ENCODE data around the gene RAD51B. TPM values are rescaled to one million over a fixed set of nuclear protein-coding genes. Genes with fewer than 3 reads are reported as not detected.

RAD51B gene
- total RNA-seq, 2 experiments from 2014 or later, result 27.4 to 31.6 TPM

DNA sequence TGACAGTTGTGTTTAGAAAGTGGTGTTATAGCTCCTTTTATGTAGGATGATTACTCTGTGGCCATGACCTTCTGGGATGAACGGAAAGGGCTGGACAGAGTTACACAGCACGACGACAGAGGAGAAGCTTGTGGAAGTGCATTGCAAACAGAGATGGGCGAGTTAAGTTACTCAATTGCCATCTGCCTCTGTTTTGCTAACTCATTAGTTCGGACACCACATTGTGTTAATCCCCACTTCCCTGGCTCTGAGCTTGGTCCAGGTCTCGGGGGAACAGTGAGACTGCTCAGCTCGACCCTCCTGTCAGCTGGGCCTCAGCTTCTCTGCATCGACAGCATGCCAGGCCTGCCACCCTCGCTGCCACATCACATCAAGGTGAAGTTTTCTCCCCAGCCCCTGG is 565.3 kb downstream of the RAD51B start:
- Mint-ChIP-seq H3K27ac (no peak overlapping the region), H3K36me3 (no peaks in the 10 kb centered on the region), H3K9me3 (no peaks in the 10 kb centered on the region), H3K4me1 (peaks cover 17% of the 10 kb centered on the region), H3K27me3 (no peaks in the 10 kb centered on the region), H3K4me3 (no peak overlapping the region)
- no peak for DNase-seq

DNA sequence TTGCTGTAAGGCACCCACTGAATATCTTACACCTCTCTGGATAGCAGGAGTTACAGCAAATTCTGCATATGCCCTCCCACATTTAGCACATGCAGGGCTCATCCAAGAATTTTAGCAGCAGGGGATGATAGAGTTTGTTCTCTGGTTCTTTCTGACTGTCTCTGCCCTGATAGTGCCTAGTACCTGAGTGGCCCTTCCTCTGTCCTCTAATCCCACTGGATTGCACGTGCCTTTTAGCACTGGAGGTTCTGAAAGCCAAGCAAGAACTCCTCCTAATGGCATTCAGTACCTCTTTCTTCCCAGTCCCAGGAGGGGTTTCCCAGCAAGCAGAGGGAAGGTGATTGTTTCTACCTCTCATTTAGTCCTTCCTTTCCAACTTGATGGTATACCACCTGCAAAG is 566.9 kb downstream of the RAD51B start:
- peaks cover 11% of the 10 kb centered on the region for H3K4me1 Mint-ChIP-seq
- H3K36me3 Mint-ChIP-seq, result no peaks in the 10 kb centered on the region
- H3K27ac Mint-ChIP-seq, result no peak overlapping the region
- no peaks in the 10 kb centered on the region for H3K27me3 Mint-ChIP-seq
- H3K4me3 Mint-ChIP-seq, result no peak overlapping the region
- DNase-seq, result no peak
- H3K9me3 Mint-ChIP-seq, result no peaks in the 10 kb centered on the region

- Mint-ChIP-seq H3K36me3 (no peaks in the 10 kb centered on the region), H3K27me3 (no peaks in the 10 kb centered on the region), H3K4me1 (peaks cover 11% of the 10 kb centered on the region), H3K27ac (no peak overlapping the region), H3K4me3 (no peak overlapping the region), H3K9me3 (no peaks in the 10 kb centered on the region)
- DNase-seq, result no peak
Measured at GRCh38 chr14:68386950-68387779, 567.6 kb downstream of the RAD51B start.

DNA sequence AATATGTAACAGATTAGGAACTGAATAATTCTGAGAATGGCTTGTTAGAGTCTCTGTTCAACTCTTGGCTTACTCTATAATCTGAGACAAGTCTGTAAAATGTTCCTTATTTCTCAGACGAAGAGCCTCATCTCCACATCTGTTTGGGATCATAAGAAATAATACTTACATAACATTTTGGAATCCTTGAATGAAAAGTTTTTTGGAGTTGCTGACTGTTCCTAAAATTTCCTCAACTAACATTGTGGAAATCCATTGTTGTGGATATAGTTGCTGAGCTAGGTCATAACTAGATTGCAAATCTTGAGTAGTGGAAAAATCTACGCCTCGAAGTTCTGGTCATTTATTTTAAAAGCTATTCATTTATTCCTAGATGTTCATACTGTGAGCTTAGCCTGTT is 570.4 kb downstream of the RAD51B start:
- Mint-ChIP-seq H3K4me1 (peaks cover 3% of the 10 kb centered on the region), H3K27ac (no peak overlapping the region), H3K4me3 (no peak overlapping the region), H3K36me3 (no peaks in the 10 kb centered on the region), H3K27me3 (no peaks in the 10 kb centered on the region), H3K9me3 (no peaks in the 10 kb centered on the region)
- no peak for DNase-seq

GRCh38 chr14:68390741-68391140 is 571.2 kb downstream of the RAD51B start:
- Mint-ChIP-seq H3K36me3 (no peaks in the 10 kb centered on the region), H3K4me1 (peaks cover 3% of the 10 kb centered on the region)

GRCh38 chr14:68391311-68392014 is 571.9 kb downstream of the RAD51B start:
- H3K4me3 Mint-ChIP-seq, result no peak overlapping the region
- H3K27ac Mint-ChIP-seq, result no peak overlapping the region
- H3K9me3 Mint-ChIP-seq, result no peaks in the 10 kb centered on the region
- no peak for DNase-seq
- H3K27me3 Mint-ChIP-seq, result no peaks in the 10 kb centered on the region
- no peaks in the 10 kb centered on the region for H3K36me3 Mint-ChIP-seq
- H3K4me1 Mint-ChIP-seq, result peaks cover 3% of the 10 kb centered on the region

More at GRCh38 chr14:68390741-68391140, 571.2 kb downstream of the RAD51B start:
- H3K9me3 Mint-ChIP-seq, result no peaks in the 10 kb centered on the region
- no peaks in the 10 kb centered on the region for H3K27me3 Mint-ChIP-seq
- no peak for DNase-seq
- H3K4me3 Mint-ChIP-seq, result no peak overlapping the region
- H3K27ac Mint-ChIP-seq, result no peak overlapping the region

- Mint-ChIP-seq H3K36me3 (no peaks in the 10 kb centered on the region), H3K27ac (no peak overlapping the region)
- no peak for DNase-seq
Measured at GRCh38 chr14:68392393-68393141, 573.0 kb downstream of the RAD51B start.

DNA sequence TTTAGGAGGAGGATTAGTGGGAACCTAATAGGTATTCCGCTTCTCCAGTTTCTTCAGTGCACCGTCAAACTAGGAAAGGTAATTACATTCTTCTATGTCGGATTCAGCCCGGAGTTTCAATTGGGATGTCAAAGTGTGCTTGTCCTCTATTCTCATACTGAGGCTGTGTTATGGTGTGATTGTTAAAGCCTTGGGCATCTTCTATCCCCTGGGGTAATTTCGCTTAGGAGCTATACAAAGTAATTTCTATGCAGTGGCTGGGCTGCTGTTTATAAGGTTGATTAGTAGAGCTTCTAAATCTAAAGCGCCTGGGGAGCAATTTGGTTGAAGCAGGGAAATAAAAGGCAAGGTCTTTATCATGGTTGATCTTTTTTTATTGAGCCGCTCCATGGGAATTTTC is 573.7 kb downstream of the RAD51B start:
- H3K36me3 Mint-ChIP-seq, result no peaks in the 10 kb centered on the region
- no peak overlapping the region for H3K4me3 Mint-ChIP-seq
- H3K9me3 Mint-ChIP-seq, result no peaks in the 10 kb centered on the region
- no peak overlapping the region for H3K27ac Mint-ChIP-seq
- H3K27me3 Mint-ChIP-seq, result no peaks in the 10 kb centered on the region
- DNase-seq, result no peak
- peaks cover 5% of the 10 kb centered on the region for H3K4me1 Mint-ChIP-seq

More at GRCh38 chr14:68392393-68393141, 573.0 kb downstream of the RAD51B start:
- H3K9me3 Mint-ChIP-seq, result no peaks in the 10 kb centered on the region
- H3K27me3 Mint-ChIP-seq, result no peaks in the 10 kb centered on the region
- no peak overlapping the region for H3K4me3 Mint-ChIP-seq
- H3K4me1 Mint-ChIP-seq, result peaks cover 3% of the 10 kb centered on the region

GRCh38 chr14:68394118-68394763 is 574.7 kb downstream of the RAD51B start:
- peaks cover 5% of the 10 kb centered on the region for H3K4me1 Mint-ChIP-seq
- H3K27me3 Mint-ChIP-seq, result no peaks in the 10 kb centered on the region
- H3K9me3 Mint-ChIP-seq, result no peaks in the 10 kb centered on the region
- no peak for DNase-seq
- no peak overlapping the region for H3K27ac Mint-ChIP-seq
- no peaks in the 10 kb centered on the region for H3K36me3 Mint-ChIP-seq
- no peak overlapping the region for H3K4me3 Mint-ChIP-seq

- DNase-seq, result no peak
- Mint-ChIP-seq H3K36me3 (no peaks in the 10 kb centered on the region), H3K27ac (no peak overlapping the region), H3K27me3 (no peaks in the 10 kb centered on the region), H3K9me3 (no peaks in the 10 kb centered on the region), H3K4me1 (peaks cover 6% of the 10 kb centered on the region), H3K4me3 (no peak overlapping the region)
Measured at GRCh38 chr14:68394764-68395143, 575.2 kb downstream of the RAD51B start.

GRCh38 chr14:68395604-68396003 is 576.0 kb downstream of the RAD51B start:
- Mint-ChIP-seq H3K36me3 (no peaks in the 10 kb centered on the region), H3K27ac (no peak overlapping the region), H3K4me3 (no peak overlapping the region), H3K9me3 (no peaks in the 10 kb centered on the region), H3K4me1 (peaks cover 11% of the 10 kb centered on the region), H3K27me3 (no peaks in the 10 kb centered on the region)
- DNase-seq, result no peak

DNA sequence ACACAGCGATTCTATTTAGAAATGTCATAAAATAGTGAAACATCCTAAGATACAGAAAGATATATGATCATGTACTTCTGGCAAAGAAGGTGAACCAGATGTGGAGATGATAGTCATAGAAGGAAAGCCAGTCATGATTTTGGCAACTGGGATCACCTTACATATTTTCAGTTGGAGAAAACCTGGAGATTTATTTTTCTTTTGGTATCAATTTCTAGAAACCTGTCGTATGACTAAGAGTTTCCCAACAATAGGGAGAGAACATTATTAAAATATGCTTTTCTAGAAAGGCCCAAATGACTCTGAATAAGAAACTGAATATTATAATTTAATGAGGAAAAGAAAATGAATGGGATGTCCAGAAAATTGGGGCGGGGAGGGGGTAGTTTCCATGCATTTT is 576.9 kb downstream of the RAD51B start:
- no peak overlapping the region for H3K4me3 Mint-ChIP-seq
- H3K36me3 Mint-ChIP-seq, result no peaks in the 10 kb centered on the region
- no peak for DNase-seq
- peaks cover 11% of the 10 kb centered on the region for H3K4me1 Mint-ChIP-seq
- no peaks in the 10 kb centered on the region for H3K27me3 Mint-ChIP-seq
- no peak overlapping the region for H3K27ac Mint-ChIP-seq
- no peaks in the 10 kb centered on the region for H3K9me3 Mint-ChIP-seq

GRCh38 chr14:68397371-68397811 is 577.8 kb downstream of the RAD51B start:
- no peaks in the 10 kb centered on the region for H3K9me3 Mint-ChIP-seq
- H3K36me3 Mint-ChIP-seq, result no peaks in the 10 kb centered on the region
- no peak for DNase-seq
- no peak overlapping the region for H3K27ac Mint-ChIP-seq
- H3K4me1 Mint-ChIP-seq, result peaks cover 12% of the 10 kb centered on the region
- H3K4me3 Mint-ChIP-seq, result no peak overlapping the region
- no peaks in the 10 kb centered on the region for H3K27me3 Mint-ChIP-seq

DNA sequence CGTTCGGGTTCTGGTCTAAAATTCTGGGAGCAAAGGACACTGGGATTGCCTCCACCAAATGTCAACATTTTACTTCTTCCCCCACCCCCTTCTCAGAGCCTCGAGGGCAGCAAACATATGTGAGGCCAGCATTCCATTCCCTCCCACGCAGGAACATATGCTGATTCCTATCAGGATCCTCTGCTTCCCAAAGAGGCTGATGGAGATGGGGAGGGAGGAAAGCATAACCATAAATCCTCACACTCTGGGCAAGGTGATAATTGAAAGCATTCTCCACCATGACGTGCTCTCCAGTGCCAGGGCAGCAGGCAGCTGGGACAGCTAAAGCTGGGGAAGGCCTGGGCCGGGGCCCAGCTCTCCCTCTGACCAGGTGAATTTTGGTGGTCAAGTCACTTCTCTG is 578.2 kb downstream of the RAD51B start:
- Mint-ChIP-seq H3K36me3 (no peaks in the 10 kb centered on the region), H3K27me3 (no peaks in the 10 kb centered on the region), H3K9me3 (no peaks in the 10 kb centered on the region), H3K27ac (no peak overlapping the region), H3K4me3 (no peak overlapping the region), H3K4me1 (peaks cover 15% of the 10 kb centered on the region)
- DNase-seq, result no peak

DNA sequence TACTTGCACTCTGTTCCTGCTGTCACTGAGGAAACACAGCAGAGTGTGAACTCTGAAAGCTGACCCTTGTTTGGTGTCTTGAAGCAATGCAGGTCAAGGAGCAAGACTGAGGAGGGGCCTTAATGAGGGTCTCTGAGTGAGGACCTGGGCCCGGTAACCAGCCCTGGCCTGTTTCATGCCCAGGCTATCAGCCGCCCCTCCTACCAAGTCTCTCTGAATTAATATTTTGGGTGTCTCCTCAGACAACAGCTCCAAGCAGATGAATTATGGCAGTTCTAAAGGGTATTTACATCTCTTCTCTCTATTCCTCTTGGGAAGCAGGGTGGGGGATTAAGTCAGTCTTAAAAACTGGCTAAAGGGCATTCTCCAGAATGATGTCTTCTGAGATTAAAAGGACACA is 578.8 kb downstream of the RAD51B start:
- Mint-ChIP-seq H3K4me3 (no peak overlapping the region), H3K27ac (no peak overlapping the region), H3K9me3 (no peaks in the 10 kb centered on the region), H3K27me3 (no peaks in the 10 kb centered on the region), H3K36me3 (peaks cover 1% of the 10 kb centered on the region), H3K4me1 (peaks cover 15% of the 10 kb centered on the region)
- DNase-seq, result no peak
